ENCODE measurements around the gene DAZAP1. TPM values are rescaled to one million over a fixed set of nuclear protein-coding genes. Genes with fewer than 3 reads are reported as not detected.
A peak's percentile ranks its signal among the peaks of the same experiment; 100 is the strongest.

Gene DAZAP1
- total and polyA plus RNA-seq, 7 experiments from 2014 or later: 5.0 to 227 (median 138) TPM

DNA sequence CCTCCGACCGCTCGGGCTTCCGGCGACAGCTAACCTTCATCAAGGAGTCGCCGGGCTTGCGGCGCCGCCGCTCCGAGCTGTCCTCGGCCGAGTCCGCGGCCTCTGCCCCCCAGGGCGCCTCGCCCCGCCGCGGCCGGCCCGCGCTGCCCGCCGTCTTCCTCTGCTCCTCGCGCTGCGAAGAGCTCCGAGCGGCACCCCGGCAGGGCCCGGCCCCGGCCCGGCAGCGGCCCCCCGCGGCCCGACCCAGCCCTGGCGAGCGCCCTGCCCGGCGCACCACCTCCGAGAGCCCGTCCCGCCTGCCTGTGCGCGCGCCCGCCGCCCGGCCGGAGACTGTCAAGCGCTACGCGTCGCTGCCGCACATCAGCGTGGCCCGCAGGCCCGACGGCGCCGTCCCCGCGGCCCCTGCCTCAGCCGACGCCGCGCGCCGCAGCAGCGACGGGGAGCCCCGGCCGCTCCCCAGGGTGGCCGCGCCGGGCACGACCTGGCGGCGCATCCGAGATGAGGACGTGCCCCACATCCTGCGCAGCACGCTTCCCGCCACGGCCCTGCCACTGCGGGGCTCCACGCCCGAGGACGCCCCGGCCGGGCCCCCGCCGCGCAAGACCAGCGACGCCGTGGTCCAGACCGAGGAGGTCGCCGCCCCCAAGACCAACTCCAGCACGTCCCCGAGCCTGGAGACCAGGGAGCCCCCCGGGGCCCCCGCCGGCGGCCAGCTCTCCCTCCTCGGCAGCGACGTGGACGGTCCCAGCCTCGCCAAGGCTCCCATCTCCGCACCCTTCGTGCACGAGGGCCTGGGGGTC lies 62.1 kb downstream of the DAZAP1 start:
- no peak overlapping the region for H3K27ac ChIP-seq (ENCODE audit: low read depth, low read length)
- H3K27me3 ChIP-seq (ENCODE audit: control insufficient read depth in 2 of 2, insufficient read depth in 2 of 2, low read length in 2 of 2): peaks cover 0 to 6% of the 10 kb centered on the region in 2 donors
- ATAC-seq (peak; percentile 36), DNase-seq (peak in 4 of 9 donors; percentile 22 to 50 (median 35))
- Mint-ChIP-seq H3K4me1 (peaks cover 0 to 14% (median 12%) of the 10 kb centered on the region in 7 donors), H3K27ac (no peak overlapping the region), H3K27me3 (peaks cover 0 to 16% (median 0%) of the 10 kb centered on the region in 5 donors), H3K4me3 (peak overlapping the region in 5 of 10 donors; percentile 67 to 87 (median 74)), H3K36me3 (no peaks in the 10 kb centered on the region), H3K9me3 (no peaks in the 10 kb centered on the region)
- intact Hi-C loops (cut with micrococcal nuclease): loop anchor here (1.0 to 5.0 kb wide), 4 partner anchors 10 to 288 kb away; partner anchors contain the start of genes ADAMTSL5 (in 1 of the 2) and C19orf25 (in 1 of the 2)
- H3K4me1 ChIP-seq (ENCODE audit: control insufficient read depth in 2 of 2, insufficient read depth in 2 of 2, low read length in 2 of 2): peaks cover 19 to 30% of the 10 kb centered on the region in 2 donors
- peaks cover 0 to 4% (median 0%) of the 10 kb centered on the region in 3 experiments for H3K36me3 ChIP-seq (ENCODE audit: control insufficient read depth in 2 of 3, insufficient read depth in 3 of 3, low read length in 3 of 3)
- ChIA-PET CTCF (no interaction called here), POLR2A (interaction anchor here (0.9 to 1.2 kb wide), 2 partner anchors 7 to 9 kb away, joined by 3 read pairs; no protein-coding TSS in a partner anchor)
- peak overlapping the region; percentile 59 for H3K4me3 ChIP-seq (ENCODE audit: low read length)
- no peaks in the 10 kb centered on the region for H3K9me3 ChIP-seq (ENCODE audit: control insufficient read depth in 2 of 3, low read length in 3 of 3)

GRCh38 chr19:1470055-1470304 lies 62.6 kb downstream of the DAZAP1 start:
- Mint-ChIP-seq H3K4me1 (peaks cover 0 to 14% (median 12%) of the 10 kb centered on the region in 7 donors), H3K4me3 (peak overlapping the region; percentile 42 to 87 (median 74)), H3K27me3 (peaks cover 0 to 16% (median 0%) of the 10 kb centered on the region in 5 donors), H3K36me3 (no peaks in the 10 kb centered on the region), H3K27ac (peak overlapping the region in 2 of 9 donors; percentile 43 to 68), H3K9me3 (no peaks in the 10 kb centered on the region)
- intact Hi-C loops (cut with micrococcal nuclease): loop anchor here in 1 of 2 donors (1.0 to 2.0 kb wide), 3 partner anchors 9 to 43 kb away; partner anchors contain the start of genes ADAMTSL5 and C19orf25
- no peak for DNase-seq
- CTCF ChIA-PET: no interaction called here
- H3K4me1 ChIP-seq (ENCODE audit: control insufficient read depth in 2 of 2, insufficient read depth in 2 of 2, low read length in 2 of 2): peaks cover 19 to 30% of the 10 kb centered on the region in 2 donors
- H3K27me3 ChIP-seq (ENCODE audit: control insufficient read depth in 2 of 2, insufficient read depth in 2 of 2, low read length in 2 of 2): peaks cover 0 to 6% of the 10 kb centered on the region in 2 donors
- H3K4me3 ChIP-seq (ENCODE audit: low read length): peak overlapping the region; percentile 59
- H3K36me3 ChIP-seq (ENCODE audit: control insufficient read depth in 2 of 3, insufficient read depth in 3 of 3, low read length in 3 of 3): peaks cover 0 to 9% (median 0%) of the 10 kb centered on the region in 3 experiments
- no peak for ATAC-seq
- POLR2A ChIA-PET: interaction anchor here (1.7 kb wide), 1 partner anchor 9 kb away, joined by 5 read pairs; the partner anchor contains the start of gene C19orf25
- H3K9me3 ChIP-seq (ENCODE audit: control insufficient read depth in 2 of 3, low read length in 3 of 3): no peaks in the 10 kb centered on the region
- no peak overlapping the region for H3K27ac ChIP-seq (ENCODE audit: low read depth, low read length)

DNA sequence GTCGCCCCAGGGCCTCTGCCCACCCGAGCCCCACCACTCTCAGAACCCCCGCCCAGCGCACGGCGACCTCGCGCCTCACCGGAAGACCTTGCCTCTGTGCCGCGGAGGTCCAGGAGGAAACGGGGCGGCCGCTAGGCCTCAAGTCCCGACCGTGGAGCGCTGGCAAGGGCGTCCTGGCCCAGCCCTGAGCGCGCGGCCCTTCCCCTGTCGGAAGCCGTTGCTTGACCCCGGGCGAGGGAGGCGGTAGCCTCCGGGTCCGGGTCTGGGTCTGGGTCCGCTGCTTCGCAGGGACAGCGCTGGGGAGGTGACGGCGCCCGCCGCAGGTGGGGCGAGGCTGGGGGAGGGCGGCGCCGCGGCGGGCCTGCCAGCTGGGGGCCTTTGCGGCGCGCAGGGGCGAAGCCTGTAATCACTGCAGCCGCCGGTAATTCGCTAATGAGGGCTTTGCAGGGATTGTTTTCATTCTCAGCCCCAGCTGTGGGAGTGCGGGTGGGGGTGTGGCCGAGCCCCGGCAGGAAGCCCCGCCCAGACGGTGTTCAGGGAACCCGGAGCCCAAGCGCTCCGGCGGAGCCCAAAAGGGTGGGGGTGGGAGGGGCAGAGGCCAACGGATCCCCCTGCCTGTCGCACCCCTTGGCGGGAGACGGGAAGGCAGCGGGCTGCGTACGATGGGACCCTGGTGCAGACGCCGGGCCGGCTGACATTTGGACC lies 63.1 kb downstream of the DAZAP1 start:
- peaks cover 0 to 14% (median 0%) of the 10 kb centered on the region in 3 experiments for H3K36me3 ChIP-seq (ENCODE audit: control insufficient read depth in 2 of 3, insufficient read depth in 3 of 3, low read length in 3 of 3)
- ATAC-seq (peak; percentile 77), DNase-seq (peak in 8 of 9 donors; percentile 43 to 73 (median 64))
- H3K27ac ChIP-seq (ENCODE audit: low read depth, low read length): no peak overlapping the region
- Mint-ChIP-seq H3K27ac (peak overlapping the region in 2 of 9 donors; percentile 43 to 68), H3K4me1 (peaks cover 0 to 14% (median 12%) of the 10 kb centered on the region in 7 donors), H3K9me3 (no peaks in the 10 kb centered on the region), H3K36me3 (no peaks in the 10 kb centered on the region), H3K4me3 (peak overlapping the region; percentile 42 to 87 (median 74)), H3K27me3 (peaks cover 0 to 16% (median 0%) of the 10 kb centered on the region in 5 donors)
- CTCF ChIA-PET: no interaction called here
- intact Hi-C loops (cut with micrococcal nuclease): loop anchor here in 1 of 2 donors (1.0 to 2.0 kb wide), 3 partner anchors 9 to 42 kb away; partner anchors contain the start of genes ADAMTSL5 and C19orf25
- H3K27me3 ChIP-seq (ENCODE audit: control insufficient read depth in 2 of 2, insufficient read depth in 2 of 2, low read length in 2 of 2): peaks cover 0 to 6% of the 10 kb centered on the region in 2 donors
- peak overlapping the region; percentile 59 for H3K4me3 ChIP-seq (ENCODE audit: low read length)
- peaks cover 19 to 30% of the 10 kb centered on the region in 2 donors for H3K4me1 ChIP-seq (ENCODE audit: control insufficient read depth in 2 of 2, insufficient read depth in 2 of 2, low read length in 2 of 2)
- POLR2A ChIA-PET: interaction anchor here (1.7 kb wide), 1 partner anchor 9 kb away, joined by 5 read pairs; the partner anchor contains the start of gene C19orf25
- no peaks in the 10 kb centered on the region for H3K9me3 ChIP-seq (ENCODE audit: control insufficient read depth in 2 of 3, low read length in 3 of 3)

GRCh38 chr19:1471010-1471514 lies 63.7 kb downstream of the DAZAP1 start:
- Histone ChIP-seq H3K4me1 (ENCODE audit: control insufficient read depth in 2 of 2, insufficient read depth in 2 of 2, low read length in 2 of 2) (peaks cover 19 to 30% of the 10 kb centered on the region in 2 donors), H3K36me3 (ENCODE audit: control insufficient read depth in 2 of 3, insufficient read depth in 3 of 3, low read length in 3 of 3) (peaks cover 0 to 20% (median 0%) of the 10 kb centered on the region in 3 experiments), H3K27ac (ENCODE audit: low read depth, low read length) (no peak overlapping the region), H3K4me3 (ENCODE audit: low read length) (peak overlapping the region; percentile 59), H3K27me3 (ENCODE audit: control insufficient read depth in 2 of 2, insufficient read depth in 2 of 2, low read length in 2 of 2) (peaks cover 0 to 6% of the 10 kb centered on the region in 2 donors), H3K9me3 (ENCODE audit: control insufficient read depth in 2 of 3, low read length in 3 of 3) (no peaks in the 10 kb centered on the region)
- H3K27ac Mint-ChIP-seq: no peak overlapping the region
- no peaks in the 10 kb centered on the region for H3K9me3 Mint-ChIP-seq
- CTCF ChIA-PET: interaction anchor here (1.1 kb wide), 1 partner anchor 28 kb away, joined by 3 read pairs; no protein-coding TSS in a partner anchor
- intact Hi-C loops (cut with micrococcal nuclease): loop anchor here in 1 of 2 donors (2.0 kb wide), 1 partner anchor 42 kb away; the partner anchor contains the start of gene ADAMTSL5
- peaks cover 0 to 16% (median 0%) of the 10 kb centered on the region in 5 donors for H3K27me3 Mint-ChIP-seq
- DNase-seq: no peak
- H3K36me3 Mint-ChIP-seq: no peaks in the 10 kb centered on the region
- H3K4me1 Mint-ChIP-seq: peaks cover 0 to 14% (median 12%) of the 10 kb centered on the region in 7 donors
- peak; percentile 43 for ATAC-seq
- peak overlapping the region; percentile 65 to 87 (median 72) for H3K4me3 Mint-ChIP-seq
- POLR2A ChIA-PET: interaction anchor here (0.9 to 1.7 kb wide), 2 partner anchors 8 to 10 kb away, joined by 4 to 5 read pairs; partner anchors contain the start of gene C19orf25

DNA sequence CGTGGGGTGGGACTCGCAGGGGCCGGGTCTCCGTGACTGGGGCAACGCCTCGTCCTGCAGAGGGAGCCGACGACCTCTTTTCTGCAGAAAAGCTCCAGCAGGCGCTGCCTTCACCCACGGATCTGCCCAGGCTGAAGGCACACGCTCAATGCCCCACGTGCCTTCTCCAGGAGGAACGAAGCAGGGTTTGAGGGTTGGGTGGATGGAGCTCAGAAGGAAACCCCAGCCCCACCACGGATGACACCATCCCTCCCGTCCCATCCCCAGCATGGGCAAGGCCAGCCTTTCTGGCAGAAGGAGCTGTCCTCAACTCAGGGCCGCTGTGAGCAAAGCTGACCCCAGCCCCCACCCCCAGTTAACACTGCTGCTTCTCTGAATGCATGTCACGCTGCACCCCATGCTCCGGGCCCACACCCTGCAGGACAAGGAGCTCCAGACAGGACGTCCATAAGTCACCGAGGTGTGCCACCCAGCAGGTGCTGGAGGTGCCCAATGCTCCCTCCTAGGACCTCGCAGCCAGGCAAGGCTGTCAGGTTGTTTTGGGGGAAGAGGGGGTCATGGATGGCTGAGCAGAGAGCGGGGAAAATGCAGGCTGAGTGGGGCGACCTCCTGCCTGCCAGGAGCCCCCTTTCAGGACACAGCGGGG lies 64.3 kb downstream of the DAZAP1 start:
- POLR2A ChIA-PET: interaction anchor here (0.9 to 1.7 kb wide), 4 partner anchors 8 to 197 kb away, joined by 3 to 5 read pairs (median 4); partner anchors contain the start of genes C19orf25 and FAM174C
- no peak overlapping the region for H3K27ac Mint-ChIP-seq
- peak in 1 of 9 donors; percentile 34 for DNase-seq

More for the DNA sequence above, 64.3 kb downstream of the DAZAP1 start:
- no peak overlapping the region for H3K27ac ChIP-seq (ENCODE audit: low read depth, low read length)
- ATAC-seq: peak; percentile 19
- Mint-ChIP-seq H3K4me1 (peaks cover 0 to 16% (median 13%) of the 10 kb centered on the region in 7 donors), H3K27me3 (peaks cover 0 to 16% (median 0%) of the 10 kb centered on the region in 5 donors), H3K4me3 (peak overlapping the region; percentile 14 to 87 (median 72)), H3K36me3 (no peaks in the 10 kb centered on the region), H3K9me3 (no peaks in the 10 kb centered on the region)
- intact Hi-C loops (cut with micrococcal nuclease): loop anchor here in 1 of 2 donors (2.0 kb wide), 1 partner anchor 41 kb away; the partner anchor contains the start of gene ADAMTSL5
- H3K4me1 ChIP-seq (ENCODE audit: control insufficient read depth in 2 of 2, insufficient read depth in 2 of 2, low read length in 2 of 2): peaks cover 19 to 30% of the 10 kb centered on the region in 2 donors
- no peaks in the 10 kb centered on the region for H3K9me3 ChIP-seq (ENCODE audit: control insufficient read depth in 2 of 3, low read length in 3 of 3)
- peaks cover 0 to 6% of the 10 kb centered on the region in 2 donors for H3K27me3 ChIP-seq (ENCODE audit: control insufficient read depth in 2 of 2, insufficient read depth in 2 of 2, low read length in 2 of 2)
- CTCF ChIA-PET: interaction anchor here (1.1 kb wide), 1 partner anchor 28 kb away, joined by 3 read pairs; no protein-coding TSS in a partner anchor
- H3K4me3 ChIP-seq (ENCODE audit: low read length): peak overlapping the region; percentile 59
- H3K36me3 ChIP-seq (ENCODE audit: control insufficient read depth in 2 of 3, insufficient read depth in 3 of 3, low read length in 3 of 3): peaks cover 0 to 26% (median 0%) of the 10 kb centered on the region in 3 experiments

All from naive thymus-derived CD4-positive, alpha-beta T cell (primary cell).